Activated CD8-positive, alpha-beta memory T cell treated with anti-CD3 and anti-CD28 coated beads for 24 hours (primary cell): ENCODE measurements around the gene MPO.

ENCODE experiments used
- DNase-seq: peaks from one replicate; pipeline ENCODE4 v3.0.0-alpha.2; 2020

MPO gene, protein sequence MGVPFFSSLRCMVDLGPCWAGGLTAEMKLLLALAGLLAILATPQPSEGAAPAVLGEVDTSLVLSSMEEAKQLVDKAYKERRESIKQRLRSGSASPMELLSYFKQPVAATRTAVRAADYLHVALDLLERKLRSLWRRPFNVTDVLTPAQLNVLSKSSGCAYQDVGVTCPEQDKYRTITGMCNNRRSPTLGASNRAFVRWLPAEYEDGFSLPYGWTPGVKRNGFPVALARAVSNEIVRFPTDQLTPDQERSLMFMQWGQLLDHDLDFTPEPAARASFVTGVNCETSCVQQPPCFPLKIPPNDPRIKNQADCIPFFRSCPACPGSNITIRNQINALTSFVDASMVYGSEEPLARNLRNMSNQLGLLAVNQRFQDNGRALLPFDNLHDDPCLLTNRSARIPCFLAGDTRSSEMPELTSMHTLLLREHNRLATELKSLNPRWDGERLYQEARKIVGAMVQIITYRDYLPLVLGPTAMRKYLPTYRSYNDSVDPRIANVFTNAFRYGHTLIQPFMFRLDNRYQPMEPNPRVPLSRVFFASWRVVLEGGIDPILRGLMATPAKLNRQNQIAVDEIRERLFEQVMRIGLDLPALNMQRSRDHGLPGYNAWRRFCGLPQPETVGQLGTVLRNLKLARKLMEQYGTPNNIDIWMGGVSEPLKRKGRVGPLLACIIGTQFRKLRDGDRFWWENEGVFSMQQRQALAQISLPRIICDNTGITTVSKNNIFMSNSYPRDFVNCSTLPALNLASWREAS

GRCh38 chr17:58280480-58281217 lies at the start of gene MPO:
Gene MPO (minus strand): TSS chr17:58280935. CDS start chr17:58280758, 177 bp downstream.
- DNase-seq = peak; percentile 52

DNA sequence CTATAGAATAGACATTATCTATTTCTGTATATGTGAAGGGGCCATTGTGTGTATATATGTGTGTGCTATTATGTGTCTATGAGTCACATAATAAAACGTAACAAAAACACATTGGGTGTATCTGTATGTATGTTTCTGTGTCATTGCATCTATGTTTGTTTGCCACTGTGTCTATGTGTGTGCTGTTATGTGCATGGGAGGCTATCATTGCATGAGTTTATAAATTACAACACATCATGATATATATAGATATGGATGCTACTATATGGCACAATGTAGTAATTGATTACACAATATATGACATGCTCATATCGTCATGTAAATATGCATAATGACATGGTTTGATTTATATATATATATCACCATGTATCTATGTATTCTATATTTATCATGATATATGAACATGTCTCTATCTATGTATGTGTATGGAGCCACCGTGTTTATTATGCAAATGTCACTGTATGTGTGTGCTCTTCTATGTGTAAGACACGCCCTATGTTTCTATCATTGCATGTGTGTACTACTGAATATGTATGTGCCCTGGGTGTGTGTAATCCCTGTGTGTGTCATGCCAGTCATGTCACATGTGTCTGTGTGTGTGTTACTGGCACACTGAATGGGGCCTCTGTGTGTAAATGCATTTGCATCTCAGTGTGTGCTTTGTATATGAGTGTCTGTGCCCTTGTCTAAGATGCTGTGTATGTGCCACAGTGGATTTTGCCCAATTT lies 49.2 kb upstream of the MPO start:
- DNase-seq = peak; percentile 84

DNA sequence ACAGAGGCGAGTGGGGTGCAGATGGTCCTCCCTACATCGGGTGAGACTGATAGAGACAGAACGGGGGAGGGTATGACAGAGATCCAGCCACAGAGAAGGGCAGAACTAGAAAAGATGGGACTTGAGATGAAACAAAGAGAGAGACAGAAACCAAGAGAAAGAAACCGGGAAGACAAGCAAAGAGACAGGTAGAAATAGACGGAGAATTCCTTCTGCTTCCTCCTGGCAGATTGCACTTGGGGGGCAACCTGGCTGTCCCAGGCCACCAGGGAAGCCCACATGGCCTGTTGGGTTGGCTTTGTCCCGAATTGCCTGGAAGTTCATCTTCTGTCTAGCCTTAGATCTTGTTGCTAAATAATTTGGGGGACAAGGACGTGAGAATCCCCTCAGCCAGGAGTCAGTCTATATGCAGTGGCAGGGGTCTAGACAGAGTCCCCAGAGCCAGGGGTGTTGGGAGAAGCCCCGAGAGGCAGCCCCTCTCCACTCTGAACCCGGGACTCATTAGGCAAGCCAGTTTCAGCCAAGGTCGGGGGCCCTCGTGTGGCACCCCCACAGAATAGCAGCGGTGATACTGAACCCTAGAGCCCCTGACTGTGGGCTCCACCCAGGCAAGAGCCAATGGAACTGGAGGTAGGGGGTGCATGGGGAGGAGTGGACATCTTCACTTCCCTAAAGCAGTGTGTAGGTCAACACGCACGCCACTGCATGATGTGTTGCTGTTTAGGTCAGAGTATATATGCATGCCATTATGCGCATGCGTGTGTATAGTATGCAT lies 48.5 kb upstream of the MPO start:
- peak; percentile 98 for DNase-seq

GRCh38 chr17:58328195-58329034 lies 47.7 kb upstream of the MPO start, which contains the start of gene TSPOAP1:
Gene TSPOAP1 (minus strand): TSS chr17:58328795. CDS start chr17:58327920, 875 bp downstream.
- DNase-seq = peak; percentile 97

- no peak for DNase-seq
These were observed 46.8 kb upstream of the MPO start for GRCh38 chr17:58327363-58328194.

DNA sequence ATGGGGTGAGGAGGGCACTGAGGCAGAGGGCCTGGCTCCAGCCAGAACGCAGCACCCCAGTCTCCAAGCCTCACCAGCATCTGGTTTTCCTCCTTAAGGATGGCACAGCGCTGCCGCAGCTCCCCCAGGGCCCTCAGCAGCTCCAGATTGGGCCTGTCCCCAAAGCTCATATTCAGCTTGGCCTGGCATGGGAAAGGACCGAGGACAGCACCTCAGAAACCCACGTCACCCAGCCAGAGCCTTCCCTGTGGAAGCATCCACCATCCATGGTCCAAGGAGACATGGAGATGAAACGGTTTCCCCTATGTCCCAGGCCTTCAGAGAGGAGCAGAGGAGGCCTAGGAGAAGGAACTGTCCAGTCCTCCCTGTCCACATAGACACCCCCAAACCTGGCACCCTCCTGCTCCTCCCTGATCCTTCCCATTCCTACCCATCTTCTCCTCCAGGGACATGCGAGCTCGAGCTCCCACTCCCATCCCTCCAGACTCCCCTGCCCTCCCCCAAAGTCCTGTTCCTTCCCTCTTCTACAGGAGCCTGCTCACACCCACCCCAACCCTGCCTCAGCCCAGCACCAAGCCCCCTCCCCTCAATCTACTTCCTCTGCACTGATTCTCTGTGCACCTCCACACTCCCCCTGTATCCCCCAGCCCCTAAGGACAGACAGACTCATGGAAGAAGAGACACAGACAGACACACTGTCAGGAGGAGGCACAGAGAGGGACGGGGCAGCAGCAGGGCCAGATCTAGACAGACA lies 46.1 kb upstream of the MPO start:
- no peak for DNase-seq

DNA sequence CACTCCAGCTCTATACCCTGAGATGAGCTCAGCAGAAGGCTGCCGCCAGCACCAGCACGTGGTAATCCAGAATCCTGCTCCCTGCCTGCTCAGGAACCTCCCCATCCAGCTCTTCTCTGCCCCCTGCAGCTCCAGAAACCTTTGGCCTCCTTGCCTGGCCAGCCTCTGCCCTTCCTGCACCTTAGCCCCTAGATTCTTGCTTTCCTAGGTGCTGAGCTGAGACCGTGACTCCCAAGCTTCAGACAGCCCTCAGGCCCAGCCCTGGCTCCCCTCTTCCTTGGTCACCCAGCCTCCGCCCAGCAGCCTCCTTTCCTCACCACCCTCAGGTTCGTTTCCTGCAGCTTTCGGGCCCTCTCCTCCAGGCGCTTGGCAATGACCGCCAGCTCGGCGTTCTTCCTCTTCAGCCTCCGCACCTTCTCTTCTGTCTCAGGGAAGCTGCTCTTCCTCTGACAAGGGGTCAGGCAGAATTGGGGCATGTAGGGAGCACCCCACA lies 45.3 kb upstream of the MPO start:
- no peak for DNase-seq

DNA sequence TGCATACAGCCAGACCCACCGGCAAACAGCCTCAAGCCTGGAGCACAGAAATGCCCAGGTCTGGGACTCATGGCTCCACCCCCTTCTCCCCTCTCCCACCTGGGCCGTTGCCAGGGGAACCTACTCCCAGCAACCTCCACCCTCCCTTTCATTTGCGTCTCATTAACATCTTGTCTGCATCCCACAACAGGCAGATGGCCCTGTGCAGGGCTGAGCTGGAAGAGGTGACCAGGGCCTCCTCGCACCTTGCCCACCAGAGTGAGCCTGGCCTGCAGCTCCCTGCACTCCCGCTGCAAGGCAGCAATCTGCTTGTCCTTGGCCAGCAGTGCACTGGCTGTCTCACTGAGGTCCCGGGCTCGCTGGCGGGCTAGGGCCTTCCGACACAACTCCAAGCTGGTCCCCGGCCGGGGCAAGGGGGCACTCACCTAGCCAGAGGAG lies 44.6 kb upstream of the MPO start:
- DNase-seq = no peak

GRCh38 chr17:58324409-58325288 lies 43.9 kb upstream of the MPO start:
- no peak for DNase-seq

DNA sequence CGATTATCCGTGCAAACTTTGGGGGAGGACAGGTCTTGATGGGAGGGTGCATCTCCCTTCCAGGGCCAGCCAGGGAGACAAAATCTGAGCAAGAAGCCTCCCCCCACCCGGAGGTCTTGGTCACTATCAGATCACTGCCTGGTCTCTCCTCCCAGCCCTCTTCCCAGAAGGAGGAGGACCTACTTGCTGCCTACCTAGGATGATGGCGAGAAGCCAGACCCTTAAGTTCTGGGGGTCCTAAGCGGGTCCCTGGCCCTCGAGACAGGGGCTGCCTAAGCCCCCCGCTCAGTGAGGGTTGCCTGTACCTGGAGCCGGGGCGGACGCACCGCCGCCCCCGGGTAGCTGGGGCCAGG lies 43.3 kb upstream of the MPO start:
- no peak for DNase-seq

DNA sequence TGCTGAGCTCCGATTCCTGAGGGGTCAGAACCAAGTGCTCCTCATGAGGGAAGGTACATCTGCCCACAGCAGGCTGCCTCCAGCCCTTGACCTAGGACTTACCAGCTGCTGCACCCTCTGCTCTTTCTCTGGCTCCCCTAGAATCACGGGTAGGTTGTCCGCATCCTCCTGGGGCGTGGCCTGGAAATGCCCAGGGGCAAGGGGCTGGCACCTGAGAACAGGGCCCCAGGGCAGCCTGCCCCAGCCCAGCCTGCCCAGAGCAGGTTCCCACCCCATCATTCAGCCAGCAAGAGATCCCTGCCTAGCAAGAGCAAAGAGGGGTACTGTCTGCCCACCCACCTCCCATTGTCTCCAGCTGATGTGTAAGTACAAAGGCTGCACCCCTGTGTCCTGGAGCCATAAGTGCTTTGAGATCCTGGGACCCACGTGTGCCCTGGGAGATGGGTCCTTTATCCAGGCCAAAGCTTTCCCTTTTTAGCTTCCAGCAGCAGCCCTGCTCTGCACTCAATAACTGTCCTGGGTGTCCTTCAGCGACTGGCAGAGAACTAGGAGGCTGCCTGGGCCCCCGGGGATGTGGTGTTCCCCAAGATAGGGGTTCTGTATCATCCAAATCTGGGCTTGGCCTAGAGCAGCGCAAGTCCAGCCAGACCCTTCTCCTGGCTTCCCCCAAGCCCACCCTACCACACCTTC lies 42.8 kb upstream of the MPO start:
- DNase-seq = no peak

- DNase-seq = no peak
These were observed 41.9 kb upstream of the MPO start for GRCh38 chr17:58322581-58323185.

DNA sequence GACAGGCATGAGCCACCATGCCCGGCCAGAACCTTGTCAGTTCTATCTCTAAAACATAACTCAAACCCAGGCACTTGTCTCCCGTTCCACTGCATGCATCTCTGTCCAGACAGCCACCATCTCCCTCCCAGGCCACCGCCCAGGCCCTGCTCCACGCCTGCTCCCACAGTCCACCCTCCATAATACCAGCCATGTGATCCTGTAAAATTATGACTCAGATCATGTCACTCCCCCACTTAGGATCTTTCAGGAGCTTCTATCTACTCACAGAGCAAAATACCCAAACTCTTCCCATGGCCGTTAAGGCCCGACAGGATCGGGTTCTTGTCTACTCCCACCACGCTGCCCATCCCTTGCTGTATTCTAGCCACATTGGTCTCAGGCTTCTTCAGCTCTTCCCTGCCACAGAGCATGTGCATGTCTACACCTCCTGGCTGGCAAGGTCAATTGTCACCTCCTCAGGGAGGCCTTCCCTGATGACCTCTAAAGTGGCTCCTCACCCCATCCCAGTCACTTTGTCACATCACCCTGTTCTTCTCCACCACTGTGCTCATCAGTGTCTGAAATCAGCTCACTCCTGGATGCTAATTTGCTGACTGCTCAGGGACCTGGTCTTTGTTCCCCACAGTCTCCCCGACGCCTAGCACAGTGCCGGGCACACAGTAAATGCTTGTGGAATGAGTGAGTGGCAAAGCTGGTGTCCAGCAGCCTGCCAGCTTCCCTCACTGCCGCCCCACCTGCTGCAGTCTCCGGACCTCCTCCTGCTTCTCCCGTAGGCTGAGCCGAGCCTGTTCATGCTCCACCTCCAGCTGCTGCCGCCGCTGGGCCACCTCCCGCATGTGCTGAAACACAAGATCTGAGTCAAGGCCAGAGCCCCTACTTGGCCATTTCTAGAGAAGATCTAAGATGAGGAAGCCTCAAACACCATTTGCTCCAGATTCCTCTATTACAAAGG lies 41.1 kb upstream of the MPO start:
- DNase-seq = no peak

DNA sequence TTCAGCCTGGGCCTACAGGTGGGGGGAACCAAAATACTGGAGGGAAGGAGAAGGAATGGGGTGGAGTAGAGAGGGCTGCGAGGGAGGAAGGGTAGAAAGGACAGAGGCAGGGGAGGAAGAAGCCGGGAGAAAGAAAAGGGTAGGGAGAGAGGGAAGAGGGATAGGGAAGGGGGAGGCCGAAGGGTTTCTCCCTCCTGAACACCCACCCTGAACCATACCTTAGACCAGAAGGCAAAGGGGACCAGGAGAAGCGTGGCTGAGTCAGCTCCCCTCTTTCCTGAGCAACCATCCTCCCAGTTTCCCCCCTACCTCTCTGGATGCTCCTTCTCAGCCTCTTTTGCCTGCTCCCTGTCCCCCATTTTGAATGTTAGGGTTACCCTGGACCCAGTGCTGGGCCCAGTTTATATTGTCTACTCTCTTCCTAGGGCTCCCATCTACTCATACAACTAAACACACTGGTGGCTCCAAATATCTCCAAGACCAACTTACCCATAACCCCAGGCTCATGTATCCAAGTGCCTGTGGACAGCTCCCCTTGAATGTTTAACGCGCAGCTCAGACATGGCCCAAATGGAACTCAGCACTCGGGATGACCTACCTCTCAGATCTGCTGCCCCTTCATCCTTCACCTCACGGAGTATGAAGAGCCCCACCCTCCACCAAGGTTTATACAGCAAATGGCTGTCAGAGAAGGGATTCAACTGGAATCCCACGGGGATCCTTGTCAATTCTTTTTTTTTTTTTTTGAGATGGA lies 40.0 kb upstream of the MPO start:
- no peak for DNase-seq

- DNase-seq = no peak
These were observed 39.4 kb upstream of the MPO start for GRCh38 chr17:58320163-58320558.
